Superior temporal gyrus (tissue), 1 donor: ENCODE data around the gene GJA3.
"Not testable (repeated sequence)": the region's sequence is repeated elsewhere in the genome, so short reads cannot be mapped to it uniquely, and the experiment has no call there.

Source experiments
- DNase-seq: peaks from one replicate; pipeline ENCODE4 v3.0.0-alpha.2; 2016; ENCODE audit errors: extremely low spot score

Gene GJA3

GRCh38 chr13:20182231-20182846, 21.5 kb upstream of the GJA3 start:
- peak; percentile 89 for DNase-seq

GRCh38 chr13:20181188-20181587, 20.3 kb upstream of the GJA3 start:
- DNase-seq, result no peak

GRCh38 chr13:20178156-20178555, 17.3 kb upstream of the GJA3 start:
- no peak for DNase-seq

GRCh38 chr13:20177049-20177831, 16.4 kb upstream of the GJA3 start:
- no peak for DNase-seq

GRCh38 chr13:20175907-20176652, 15.2 kb upstream of the GJA3 start:
- DNase-seq, result no peak

GRCh38 chr13:20175406-20175794, 14.5 kb upstream of the GJA3 start:
- DNase-seq, result no peak

GRCh38 chr13:20174656-20175405, 14.0 kb upstream of the GJA3 start:
- no peak for DNase-seq

- no peak for DNase-seq
Observed at GRCh38 chr13:20173116-20173746, 12.4 kb upstream of the GJA3 start.

GRCh38 chr13:20171364-20171763, 10.5 kb upstream of the GJA3 start:
- DNase-seq, result no peak

- no peak for DNase-seq
Observed at GRCh38 chr13:20170921-20171320, 10.1 kb upstream of the GJA3 start.

GRCh38 chr13:20168396-20168795, 7.5 kb upstream of the GJA3 start:
- no peak for DNase-seq

GRCh38 chr13:20165417-20166257, 4.8 kb upstream of the GJA3 start:
- no peak for DNase-seq

- DNase-seq, result no peak
Observed at GRCh38 chr13:20161951-20162300, 1.1 kb upstream of the GJA3 start.

GRCh38 chr13:20161275-20161950, 561 bp upstream of the GJA3 start:
- DNase-seq, result no peak

GRCh38 chr13:20159646-20160305, 1.1 kb downstream of the GJA3 start:
- DNase-seq, result no peak

- DNase-seq, result no peak
Observed at GRCh38 chr13:20157151-20157796, 3.6 kb downstream of the GJA3 start.

- DNase-seq, result no peak
Observed at GRCh38 chr13:20156702-20157101, 4.2 kb downstream of the GJA3 start.

- DNase-seq, result not testable (repeated sequence)
Observed at GRCh38 chr13:20153290-20153689, 7.6 kb downstream of the GJA3 start.

GRCh38 chr13:20151612-20152011, 9.2 kb downstream of the GJA3 start:
- DNase-seq, result no peak
